Ascending aorta (tissue), 2 donors: ENCODE data around the gene TTC34. TPM values are rescaled to one million over a fixed set of nuclear protein-coding genes. Genes with fewer than 3 reads are reported as not detected.

Experiments
- DNase-seq, 2 donors: peaks; one replicate each; pipeline ENCODE4 v3.0.0-alpha.2; 2019; ENCODE audit warnings: low spot score in 2 of 2
- H3K27ac ChIP-seq, 2 donors: fragments of 200-600 bp; sonication (generic); one replicate each; pipeline ENCODE4 v1.5.1; 2016 to 2017; ENCODE audit warnings: mild to moderate bottlenecking in 1 of 2
- H3K27me3 ChIP-seq: fragments of 200-600 bp; sonication (generic); one replicate; pipeline ENCODE4 v1.5.1; 2017
- H3K36me3 ChIP-seq, 2 donors: fragments of 200-600 bp; sonication (generic); one replicate each; pipeline ENCODE4 v1.5.1; 2016
- H3K4me1 ChIP-seq, 2 donors: fragments of 200-600 bp; sonication (generic); one replicate each; pipeline ENCODE4 v1.5.1; 2016 to 2017; ENCODE audit warnings: mild to moderate bottlenecking in 1 of 2
- H3K4me3 ChIP-seq, 2 donors: fragments of 200-600 bp; sonication (generic); one replicate each; pipeline ENCODE4 v1.5.1; 2016 to 2017; ENCODE audit warnings: mild to moderate bottlenecking in 1 of 2
- H3K9me3 ChIP-seq, 2 donors: fragments of 200-600 bp; sonication (generic); one replicate each; pipeline ENCODE4 v1.5.1; 2016
- intact Hi-C: fragments of 100-400 bp; cut with DNase I; formaldehyde crosslinking; loops from one replicate; pipeline ENCODE4 v1.15.1; 2023
- total RNA-seq: library from RNA; depleted of rRNA; stranded (reverse); fragments of >200 nt; gene quantifications from one replicate; pipeline ENCODE4 v1.1.0, GENCODE V29; 2016
- TF ChIP-seq, protein P1 (sequence below), 3 experiments: fragments of 200-600 bp in 2 of 3; fragments of 450-650 bp in 1 of 3; sonication (generic) in 2 of 3; IDR thresholded peaks; one replicate each; pipeline ENCODE4 v1.5.1; 2016 to 2019; ENCODE audit warnings: antibody characterized with exemption in 3 of 3, mild to moderate bottlenecking in 1 of 3, moderate library complexity in 1 of 3

TTC34 gene
- total RNA-seq, 1 donor from 2014 or later = 0.75 TPM

DNA sequence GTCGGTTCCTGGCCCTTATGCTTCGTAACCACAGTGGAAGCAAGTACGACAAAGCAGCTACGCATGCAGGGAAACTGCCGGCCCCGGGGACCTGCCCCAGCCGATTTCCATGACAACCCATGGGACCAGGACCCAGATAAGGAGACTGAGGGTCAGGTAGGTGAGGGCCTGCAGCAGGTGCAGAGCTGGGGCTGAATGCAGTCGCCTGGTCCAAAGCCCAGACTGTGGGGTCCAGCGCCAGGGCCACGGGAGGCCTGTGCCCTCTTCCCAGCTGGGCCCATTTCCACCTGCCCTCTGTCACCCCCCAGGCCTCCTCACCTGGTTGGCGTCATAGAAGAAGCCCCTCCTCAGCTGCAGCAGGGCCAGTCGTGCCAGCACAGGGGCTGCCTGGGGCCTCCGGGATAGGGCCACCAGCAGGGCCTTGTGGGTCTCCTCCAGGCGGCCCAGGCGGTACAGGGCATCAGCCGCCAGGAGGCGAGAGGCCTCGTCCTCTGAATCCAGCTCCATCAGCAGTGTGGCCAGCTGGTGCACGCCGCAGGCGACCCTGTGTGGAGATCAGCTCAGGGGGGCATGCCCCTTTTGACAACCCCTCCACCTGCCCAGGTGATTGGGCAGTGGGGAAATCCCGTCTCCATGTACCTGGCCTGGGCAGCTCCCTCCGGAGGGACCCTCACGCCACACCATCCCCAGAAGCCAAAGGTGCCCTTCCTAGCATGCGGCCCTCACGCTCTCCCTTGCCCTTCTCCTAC is 14.2 kb downstream of the TTC34 start:
- Histone ChIP-seq H3K4me1 (no peaks in the 10 kb centered on the region), H3K27ac (no peak overlapping the region), H3K36me3 (no peaks in the 10 kb centered on the region), H3K4me3 (no peak overlapping the region), H3K27me3 (peaks cover 9% of the 10 kb centered on the region), H3K9me3 (peaks cover 6 to 11% of the 10 kb centered on the region in 2 donors)
- peak in 1 of 2 donors; percentile 54 for DNase-seq
- TF ChIP-seq, protein P1, sequence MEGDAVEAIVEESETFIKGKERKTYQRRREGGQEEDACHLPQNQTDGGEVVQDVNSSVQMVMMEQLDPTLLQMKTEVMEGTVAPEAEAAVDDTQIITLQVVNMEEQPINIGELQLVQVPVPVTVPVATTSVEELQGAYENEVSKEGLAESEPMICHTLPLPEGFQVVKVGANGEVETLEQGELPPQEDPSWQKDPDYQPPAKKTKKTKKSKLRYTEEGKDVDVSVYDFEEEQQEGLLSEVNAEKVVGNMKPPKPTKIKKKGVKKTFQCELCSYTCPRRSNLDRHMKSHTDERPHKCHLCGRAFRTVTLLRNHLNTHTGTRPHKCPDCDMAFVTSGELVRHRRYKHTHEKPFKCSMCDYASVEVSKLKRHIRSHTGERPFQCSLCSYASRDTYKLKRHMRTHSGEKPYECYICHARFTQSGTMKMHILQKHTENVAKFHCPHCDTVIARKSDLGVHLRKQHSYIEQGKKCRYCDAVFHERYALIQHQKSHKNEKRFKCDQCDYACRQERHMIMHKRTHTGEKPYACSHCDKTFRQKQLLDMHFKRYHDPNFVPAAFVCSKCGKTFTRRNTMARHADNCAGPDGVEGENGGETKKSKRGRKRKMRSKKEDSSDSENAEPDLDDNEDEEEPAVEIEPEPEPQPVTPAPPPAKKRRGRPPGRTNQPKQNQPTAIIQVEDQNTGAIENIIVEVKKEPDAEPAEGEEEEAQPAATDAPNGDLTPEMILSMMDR (IDR thresholded peaks at IDR 0.05) = no peak
- intact Hi-C loops = loop anchor here (2.0 kb wide), 1 partner anchor 373 kb away; no protein-coding TSS in a partner anchor

DNA sequence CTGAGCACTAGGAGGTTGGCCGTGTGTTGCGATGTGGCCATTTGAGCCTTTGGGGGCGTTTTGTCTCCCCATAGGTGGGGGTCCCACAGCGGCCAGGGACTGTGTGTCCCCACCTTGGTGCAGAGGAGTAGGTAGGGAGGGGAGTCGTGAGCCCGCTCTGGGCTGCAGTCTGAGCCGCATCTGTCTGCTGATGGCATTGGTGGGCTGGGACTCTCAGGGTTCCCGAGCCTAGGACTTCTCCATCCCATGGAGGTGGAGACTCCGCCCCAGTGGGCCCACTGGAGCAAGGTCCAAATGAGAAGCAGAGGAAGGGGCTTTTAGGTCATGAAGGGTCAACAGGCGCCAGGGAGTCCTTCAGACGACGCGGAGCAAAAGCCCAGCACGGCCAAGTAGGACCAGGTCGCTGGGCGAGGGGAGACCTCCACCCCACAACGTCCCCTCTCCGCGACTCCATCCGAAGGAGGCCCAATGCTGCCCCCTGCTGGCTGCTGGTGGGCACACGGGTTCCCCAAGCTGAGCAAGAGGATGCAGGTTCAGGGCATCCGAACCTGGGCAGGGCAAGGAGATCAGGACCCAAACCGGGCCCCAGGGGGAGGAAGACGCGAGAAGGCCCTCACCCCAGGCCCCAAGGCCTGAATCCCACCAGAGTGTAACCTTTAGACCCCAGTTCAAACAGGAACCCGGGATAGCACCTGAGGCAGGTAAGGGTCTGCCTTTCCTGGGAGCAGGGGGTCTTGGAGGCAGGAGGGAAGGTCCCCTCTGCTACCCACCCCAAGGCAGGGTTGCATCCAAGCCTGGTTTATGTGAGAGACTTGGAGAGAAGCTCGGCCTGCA is 14.9 kb downstream of the TTC34 start:
- H3K27me3 ChIP-seq = peaks cover 9% of the 10 kb centered on the region
- intact Hi-C loops = loop anchor here (2.0 kb wide), 1 partner anchor 372 kb away; no protein-coding TSS in a partner anchor

DNA sequence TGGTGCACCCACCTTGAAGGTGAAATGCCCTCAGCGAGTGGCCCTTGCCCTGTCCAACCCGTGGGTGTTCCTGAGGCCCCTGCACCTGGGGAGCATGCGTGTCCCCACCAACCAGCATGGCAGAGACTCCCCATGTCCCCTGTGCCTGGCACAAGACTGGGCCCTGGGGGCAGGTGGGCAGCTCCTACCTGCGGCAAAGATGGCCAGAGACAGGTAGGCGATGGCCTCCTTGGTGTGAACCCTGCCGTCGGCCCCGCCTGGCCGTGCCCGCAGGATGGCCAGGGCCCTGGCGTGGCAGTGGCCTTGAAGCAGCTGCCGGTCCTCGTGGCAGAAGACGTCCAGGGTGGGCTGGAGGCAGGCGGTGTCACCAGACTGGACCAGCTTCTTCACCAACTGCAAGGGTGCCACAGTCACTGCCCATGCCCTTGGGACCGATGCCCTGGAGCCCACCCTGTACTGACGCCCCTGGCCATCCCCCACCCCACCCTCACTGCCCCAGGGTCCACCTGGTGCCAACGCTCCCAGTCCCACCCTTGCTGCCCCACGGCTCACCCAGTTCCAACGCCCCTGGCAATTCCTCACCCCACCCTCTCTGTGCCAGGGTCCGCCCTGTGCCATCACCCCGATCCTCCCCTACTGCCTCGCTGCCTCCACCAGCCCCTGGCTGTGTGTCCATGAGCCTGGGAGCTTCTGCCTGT is 15.7 kb downstream of the TTC34 start:
- intact Hi-C loops = loop anchor here (2.0 kb wide), 1 partner anchor 371 kb away; no protein-coding TSS in a partner anchor
- H3K4me3 ChIP-seq = no peak overlapping the region
- H3K4me1 ChIP-seq = no peaks in the 10 kb centered on the region
- TF ChIP-seq, protein P1 (IDR thresholded peaks at IDR 0.05) = no peak
- peak in 1 of 2 donors; percentile 47 for DNase-seq
- no peak overlapping the region for H3K27ac ChIP-seq
- H3K9me3 ChIP-seq = peaks cover 0 to 14% of the 10 kb centered on the region in 2 donors
- H3K36me3 ChIP-seq = no peaks in the 10 kb centered on the region
- peaks cover 9% of the 10 kb centered on the region for H3K27me3 ChIP-seq

More for the DNA sequence above, 14.9 kb downstream of the TTC34 start:
- H3K4me1 ChIP-seq = no peaks in the 10 kb centered on the region
- H3K36me3 ChIP-seq = no peaks in the 10 kb centered on the region
- no peak overlapping the region for H3K27ac ChIP-seq
- peak in 1 of 2 donors; percentile 67 for DNase-seq
- peaks cover 0 to 9% of the 10 kb centered on the region in 2 donors for H3K9me3 ChIP-seq
- H3K4me3 ChIP-seq = no peak overlapping the region
- TF ChIP-seq, protein P1 (IDR thresholded peaks at IDR 0.05) = peak; percentile 56 to 71 (median 62)

DNA sequence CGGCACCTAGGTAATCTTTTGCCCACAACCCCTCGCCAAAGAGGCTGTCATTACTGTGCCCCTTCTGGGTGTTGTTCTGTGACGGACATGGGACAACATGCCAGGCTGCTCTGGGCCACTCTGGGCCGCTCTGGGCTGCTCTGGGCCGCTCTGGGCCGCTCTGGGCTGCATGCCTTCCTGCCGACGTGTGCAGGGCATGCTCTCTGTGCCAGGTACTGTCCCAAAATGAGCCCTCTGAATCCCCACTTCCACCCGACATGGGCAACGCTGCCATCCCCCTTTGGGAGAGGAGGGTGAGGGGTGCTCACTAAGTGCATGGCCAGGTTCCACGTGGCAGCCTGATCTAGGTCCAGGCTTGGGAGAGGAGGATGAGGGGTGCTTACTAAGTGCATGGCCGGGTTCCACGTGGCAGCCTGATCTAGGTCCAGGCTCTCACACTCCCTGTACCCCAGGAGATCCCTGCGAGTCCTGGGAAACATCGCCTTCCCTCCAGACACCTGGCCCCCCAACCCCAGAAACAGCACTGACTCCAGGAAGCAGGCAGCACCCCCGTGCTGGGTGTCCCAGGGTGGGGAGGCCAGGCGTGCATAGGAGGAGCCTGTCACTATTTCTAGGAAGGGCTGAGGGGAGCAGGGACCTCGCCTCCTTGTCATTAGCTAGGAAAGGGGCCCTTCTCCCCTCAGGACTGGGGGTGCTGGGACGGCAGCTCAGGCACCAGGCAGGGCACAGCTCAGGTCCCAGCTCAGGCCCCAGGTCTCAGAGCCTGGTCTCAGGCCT is 16.5 kb downstream of the TTC34 start:
- intact Hi-C loops = no loop called here
- peaks cover 5% of the 10 kb centered on the region for H3K27me3 ChIP-seq
- peak in 1 of 2 donors; percentile 39 for DNase-seq
- peaks cover 0 to 15% of the 10 kb centered on the region in 2 donors for H3K9me3 ChIP-seq
- H3K4me1 ChIP-seq = no peaks in the 10 kb centered on the region
- H3K36me3 ChIP-seq = no peaks in the 10 kb centered on the region
- H3K4me3 ChIP-seq = no peak overlapping the region
- no peak overlapping the region for H3K27ac ChIP-seq
- TF ChIP-seq, protein P1 (IDR thresholded peaks at IDR 0.05) = no peak
